Measurements from ENCODE around the gene GARIN1A. TPM values are rescaled to one million over a fixed set of nuclear protein-coding genes. Genes with fewer than 3 reads are reported as not detected.

Gene GARIN1A
- polyA plus RNA-seq, 4 donors, result 1.3 to 5.5 (median 1.5) TPM

DNA sequence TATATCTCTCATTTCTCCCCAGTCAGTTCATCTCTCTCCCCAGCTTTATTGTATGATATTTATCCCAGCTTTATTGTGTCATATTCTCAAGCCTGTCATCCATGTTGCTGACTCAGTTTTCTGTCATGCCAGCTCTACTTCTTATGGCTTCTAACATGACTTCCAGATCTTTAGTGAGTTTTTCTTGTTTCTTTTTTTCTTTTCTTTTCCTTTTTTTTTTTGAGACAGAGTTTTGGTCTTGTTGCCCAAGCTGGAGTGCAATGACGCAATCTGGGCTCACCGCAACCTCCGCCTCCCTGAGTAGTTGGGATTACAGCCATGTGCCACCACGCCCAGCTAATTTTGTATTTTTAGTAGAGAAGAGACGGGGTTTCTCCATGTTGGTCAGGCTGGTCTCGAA, 38.4 kb downstream of the GARIN1A start:
- DNase-seq (ENCODE audit: low read depth in 4 of 4, low spot score in 3 of 4), result no peak

DNA sequence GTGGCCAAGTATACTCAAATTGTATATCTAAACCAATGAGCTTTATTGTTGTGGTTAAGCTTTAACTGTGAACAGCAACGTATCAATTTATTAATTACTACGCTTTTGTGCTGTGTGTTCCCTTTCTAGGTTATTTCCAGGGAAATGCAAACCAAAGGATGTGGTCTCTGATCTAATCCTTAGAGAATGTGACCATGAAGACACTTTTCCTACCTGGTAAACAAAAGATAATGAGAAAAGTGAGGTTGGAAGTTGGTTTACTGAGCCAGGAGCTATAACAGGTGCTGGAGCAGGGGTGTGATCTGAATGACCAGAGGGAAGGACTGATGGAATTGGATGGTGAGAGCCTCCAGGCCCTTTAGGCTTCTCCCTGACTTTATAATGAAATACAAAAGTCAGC, 41.7 kb downstream of the GARIN1A start:
- no peak for DNase-seq (ENCODE audit: low read depth in 4 of 4, low spot score in 3 of 4)

DNA sequence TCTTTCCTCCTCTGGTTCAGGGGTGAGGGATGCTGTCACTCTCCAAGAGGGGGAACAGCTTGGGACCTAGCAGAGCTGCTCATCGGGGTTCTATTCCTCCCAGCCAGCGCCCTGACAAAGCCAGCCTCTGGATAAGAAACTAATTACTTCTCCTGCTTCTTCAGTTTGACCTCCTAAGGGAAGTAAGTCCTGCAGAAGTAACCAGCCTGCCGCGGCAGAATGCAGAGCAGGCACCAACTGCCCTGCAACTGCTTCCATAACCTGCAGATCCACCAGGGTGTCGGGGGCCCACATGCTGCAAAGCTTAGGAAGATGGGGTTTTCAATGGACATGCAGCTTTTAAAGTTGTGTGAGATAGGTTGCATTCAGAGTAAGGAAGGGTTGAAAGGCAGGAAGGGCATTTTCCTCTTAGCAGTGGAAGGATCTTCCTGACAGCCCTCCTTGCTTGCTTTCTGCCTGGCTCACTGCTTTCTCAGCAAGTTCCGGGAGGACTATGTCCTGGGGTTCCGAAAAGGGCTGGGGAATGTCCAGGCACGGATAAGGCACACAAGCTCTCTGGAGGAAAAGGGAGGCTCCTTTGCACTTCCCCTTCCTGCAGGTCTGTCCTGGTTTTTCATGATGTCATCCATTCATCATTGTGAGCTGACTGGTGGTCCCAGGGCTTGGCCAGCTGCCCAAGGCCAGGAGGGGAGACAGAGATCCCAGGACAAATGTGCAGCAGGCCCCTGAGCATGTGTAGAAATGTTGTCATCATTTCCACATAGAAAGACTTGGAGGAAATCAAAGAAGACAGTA, 42.8 kb downstream of the GARIN1A start:
- DNase-seq (ENCODE audit: low read depth in 4 of 4, low spot score in 3 of 4), result no peak

DNA sequence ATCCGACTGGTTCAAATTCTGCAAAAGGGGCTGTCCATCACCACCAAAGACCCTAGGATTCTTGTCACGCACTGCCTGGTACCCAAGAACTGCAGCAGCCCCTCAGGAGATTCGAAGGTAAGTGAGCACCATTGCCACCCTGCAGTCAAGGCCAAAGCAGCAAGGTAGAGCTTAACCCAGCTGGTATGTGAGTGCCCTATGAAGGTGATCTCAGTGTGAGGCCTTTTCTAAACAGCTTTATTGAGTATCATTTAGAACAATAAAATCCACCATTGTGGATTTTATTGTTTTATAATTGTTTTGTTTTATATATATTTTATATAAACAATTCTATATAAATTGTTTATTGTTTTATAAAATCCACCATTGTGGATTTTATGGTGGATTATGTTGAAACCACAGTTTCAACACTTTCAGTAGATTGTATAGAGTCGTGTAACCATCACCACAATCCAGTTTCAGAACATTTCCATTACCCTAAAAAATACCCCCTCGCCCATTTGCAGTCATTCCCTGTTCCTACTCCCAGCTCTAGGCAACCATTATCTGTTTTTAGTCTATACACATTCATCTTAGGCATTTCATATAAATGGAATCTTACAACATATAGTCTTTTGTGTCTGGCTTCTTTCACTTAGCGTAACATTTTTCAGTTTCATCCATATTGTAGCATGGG, 47.0 kb downstream of the GARIN1A start:
- no peak for DNase-seq (ENCODE audit: low read depth in 4 of 4, low spot score in 3 of 4)

DNA sequence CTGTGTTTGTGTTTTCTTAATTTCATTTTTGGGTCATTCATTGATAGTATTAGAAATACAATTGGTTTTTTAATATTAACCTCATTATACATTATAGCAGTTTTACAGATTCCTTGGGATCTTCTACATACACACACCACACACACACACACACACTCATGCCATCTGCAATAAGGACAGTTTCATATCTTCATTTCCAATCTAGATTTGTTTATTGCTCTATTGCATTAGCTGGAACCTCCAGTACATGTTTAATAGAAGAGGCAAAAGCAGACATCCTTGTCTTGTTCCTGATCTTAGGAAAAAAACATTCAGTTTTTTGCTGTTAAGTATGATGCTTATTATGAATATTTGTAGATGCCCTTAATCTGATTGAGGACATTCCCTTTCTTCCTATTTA, 49.3 kb downstream of the GARIN1A start:
- no peak for DNase-seq (ENCODE audit: low read depth in 4 of 4, low spot score in 3 of 4)

Other genes starting within 250 kb of the GARIN1A start
- 10 to 100 TPM; 14.6 to 21.6 (median 17.9) TPM for gene HILPDA, start 216.4 kb upstream of the GARIN1A start, polyA plus RNA-seq (ENCODE audit: insufficient read length in 4 of 4)
- 10 to 100 TPM; 23.4 to 31.7 (median 28.4) TPM for gene METTL2B, start 195.5 kb upstream of the GARIN1A start, polyA plus RNA-seq (ENCODE audit: insufficient read length in 4 of 4)
- gene CALU, start 67.1 kb downstream of the GARIN1A start, polyA plus RNA-seq (ENCODE audit: insufficient read length in 4 of 4), result 100 to 1,000 TPM; 162 to 319 (median 235) TPM
- gene OPN1SW, start 103.5 kb downstream of the GARIN1A start, polyA plus RNA-seq (ENCODE audit: insufficient read length in 4 of 4), result 1 to 10 TPM; 1.3 to 2.2 (median 1.5) TPM
- gene CCDC136, start 119.7 kb downstream of the GARIN1A start, polyA plus RNA-seq (ENCODE audit: insufficient read length in 4 of 4), result 10 to 100 TPM; 12.3 to 24.5 (median 15.3) TPM
- 10 to 100 TPM; 11.8 to 21.0 (median 17.2) TPM for gene FLNC, start 158.1 kb downstream of the GARIN1A start, polyA plus RNA-seq (ENCODE audit: insufficient read length in 4 of 4)
- 100 to 1,000 TPM in 3 of 4 donors, 10 to 100 TPM in 1; 96.7 to 235 (median 212) TPM for gene ATP6V1F, start 190.6 kb downstream of the GARIN1A start, polyA plus RNA-seq (ENCODE audit: insufficient read length in 4 of 4)
- 10 to 100 TPM in 3 of 4 donors, 1 to 10 TPM in 1; 1.6 to 38.8 (median 17.9) TPM for gene KCP, start 238.4 kb downstream of the GARIN1A start, polyA plus RNA-seq (ENCODE audit: insufficient read length in 4 of 4)